ENCODE measurements around the gene ZNF41. TPM values are rescaled to one million over a fixed set of nuclear protein-coding genes. Genes with fewer than 3 reads are reported as not detected.

Gene ZNF41
- total and polyA plus RNA-seq, 2 experiments from 2014 or later: 2.0 to 6.3 TPM

GRCh38 chrX:47413179-47413594 is 69.8 kb downstream of the ZNF41 start:
- Histone ChIP-seq H3K27ac (ENCODE audit: low read depth) (no peak overlapping the region), H3K4me3 (no peak overlapping the region), H3K36me3 (ENCODE audit: insufficient read depth) (no peaks in the 10 kb centered on the region; the same call in 1 of the 2 replicates), H4K20me1 (replicated peaks; ENCODE audit: insufficient read depth) (no peaks in the 10 kb centered on the region), H3K79me2 (replicated peaks; ENCODE audit: insufficient read depth) (no peaks in the 10 kb centered on the region), H3K4me1 (ENCODE audit: insufficient read depth) (no peaks in the 10 kb centered on the region), H2AFZ (no peak overlapping the region), H3K27me3 (ENCODE audit: insufficient read depth) (no peaks in the 10 kb centered on the region), H3K4me2 (no peak overlapping the region), H3K9me2 (ENCODE audit: insufficient read depth) (no peaks in the 10 kb centered on the region), H3F3A (replicated peaks; ENCODE audit: low read depth) (no peaks in the 10 kb centered on the region)
- Mint-ChIP-seq H3K9me3 (peaks cover 69% of the 10 kb centered on the region), H3K27me3 (ENCODE audit: insufficient read depth, low read depth, poor library complexity) (peaks cover 3% of the 10 kb centered on the region), H3K4me1 (no peaks in the 10 kb centered on the region), H3K4me3 (no peak overlapping the region), H3K36me3 (ENCODE audit: low read depth) (peaks cover 59% of the 10 kb centered on the region), H3K27ac (no peak overlapping the region)
- TF ChIP-seq POLR2AphosphoS5 (IDR thresholded peaks at IDR 0.05; ENCODE audit: low read depth) (no peak), STAT1 (IDR thresholded peaks at IDR 0.05; ENCODE audit: unreplicated experiment) (no peak), CREB1 (CRISPR knock-in tag; IDR thresholded peaks at IDR 0.05; ENCODE audit: low read depth) (no peak), NANOG (IDR thresholded peaks at IDR 0.05; ENCODE audit: borderline replicate concordance) (no peak), JUNB (IDR thresholded peaks at IDR 0.05; ENCODE audit: unreplicated experiment) (no peak), ZNF462 (CRISPR knock-in tag; IDR thresholded peaks at IDR 0.05) (no peak), CTCF (conservative IDR thresholded peaks at IDR 0.05; ENCODE audit: low read depth in 2 of 2) (no peak), REST (IDR thresholded peaks at IDR 0.05; ENCODE audit: unreplicated experiment) (no peak), EZH2 (IDR thresholded peaks at IDR 0.05; ENCODE audit: low read depth, unreplicated experiment) (no peak), ZNF114 (CRISPR knock-in tag; IDR thresholded peaks at IDR 0.05) (no peak), ZNF331 (CRISPR knock-in tag; IDR thresholded peaks at IDR 0.05; ENCODE audit: low read depth) (no peak)
- ATAC-seq: no peak
- DNase-seq (ENCODE audit: low spot score): no peak

Data from GM23338 (cell line).